ENCODE data around the gene MRPS23. TPM values are rescaled to one million over a fixed set of nuclear protein-coding genes. Genes with fewer than 3 reads are reported as not detected.

MRPS23 gene
- total RNA-seq, 1 donor from 2014 or later: 6.9 TPM

DNA sequence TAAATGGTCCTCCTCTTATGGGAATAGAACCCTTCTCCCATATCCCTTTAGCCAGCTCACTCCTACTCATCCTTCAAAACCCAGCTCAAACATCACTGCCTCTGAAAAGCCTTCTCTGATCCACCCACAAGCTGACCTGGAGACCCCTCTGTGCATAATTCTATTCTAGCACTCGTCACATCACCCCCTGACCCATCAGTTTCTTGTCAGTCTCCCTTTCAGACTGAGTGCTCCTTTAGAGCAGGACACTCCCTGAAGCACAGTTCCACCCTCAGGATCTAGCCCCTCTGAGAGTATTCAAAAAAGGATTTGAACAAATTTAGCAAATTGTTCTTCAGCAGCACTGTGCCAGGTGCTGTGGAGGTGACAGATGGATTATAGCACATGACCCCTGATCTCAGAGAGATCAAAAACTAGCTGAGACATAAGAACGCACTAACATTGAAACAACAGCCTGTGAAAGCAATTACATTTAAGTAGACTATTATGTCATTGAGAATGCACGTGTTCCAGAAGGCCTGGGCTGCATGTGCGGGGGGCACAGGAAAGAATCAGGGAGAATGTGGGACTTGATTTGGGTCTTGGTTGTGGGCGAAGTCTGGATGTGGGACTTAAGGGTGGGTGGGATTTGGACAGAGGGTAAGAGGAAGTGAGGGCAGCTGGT lies 43.5 kb downstream of the MRPS23 start:
- no peak for DNase-seq (ENCODE audit: extremely low spot score in 2 of 2)
- no peaks in the 10 kb centered on the region for H3K27me3 ChIP-seq
- no peak overlapping the region for H3K27ac ChIP-seq
- intact Hi-C loops (cut with DNase I): no loop called here
- no peaks in the 10 kb centered on the region for H3K9me3 ChIP-seq
- TF ChIP-seq POLR2AphosphoS5 (IDR thresholded peaks at IDR 0.05; ENCODE audit: insufficient read depth in 1 of 2, low read depth in 1 of 2) (no peak), POLR2A (IDR thresholded peaks at IDR 0.05) (no peak)
- TF ChIP-seq, protein P1, sequence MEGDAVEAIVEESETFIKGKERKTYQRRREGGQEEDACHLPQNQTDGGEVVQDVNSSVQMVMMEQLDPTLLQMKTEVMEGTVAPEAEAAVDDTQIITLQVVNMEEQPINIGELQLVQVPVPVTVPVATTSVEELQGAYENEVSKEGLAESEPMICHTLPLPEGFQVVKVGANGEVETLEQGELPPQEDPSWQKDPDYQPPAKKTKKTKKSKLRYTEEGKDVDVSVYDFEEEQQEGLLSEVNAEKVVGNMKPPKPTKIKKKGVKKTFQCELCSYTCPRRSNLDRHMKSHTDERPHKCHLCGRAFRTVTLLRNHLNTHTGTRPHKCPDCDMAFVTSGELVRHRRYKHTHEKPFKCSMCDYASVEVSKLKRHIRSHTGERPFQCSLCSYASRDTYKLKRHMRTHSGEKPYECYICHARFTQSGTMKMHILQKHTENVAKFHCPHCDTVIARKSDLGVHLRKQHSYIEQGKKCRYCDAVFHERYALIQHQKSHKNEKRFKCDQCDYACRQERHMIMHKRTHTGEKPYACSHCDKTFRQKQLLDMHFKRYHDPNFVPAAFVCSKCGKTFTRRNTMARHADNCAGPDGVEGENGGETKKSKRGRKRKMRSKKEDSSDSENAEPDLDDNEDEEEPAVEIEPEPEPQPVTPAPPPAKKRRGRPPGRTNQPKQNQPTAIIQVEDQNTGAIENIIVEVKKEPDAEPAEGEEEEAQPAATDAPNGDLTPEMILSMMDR (IDR thresholded peaks at IDR 0.05): no peak
- H3K4me3 ChIP-seq: no peak overlapping the region
- H3K4me1 ChIP-seq: peaks cover 10% of the 10 kb centered on the region
- no peaks in the 10 kb centered on the region for H3K36me3 ChIP-seq

DNA sequence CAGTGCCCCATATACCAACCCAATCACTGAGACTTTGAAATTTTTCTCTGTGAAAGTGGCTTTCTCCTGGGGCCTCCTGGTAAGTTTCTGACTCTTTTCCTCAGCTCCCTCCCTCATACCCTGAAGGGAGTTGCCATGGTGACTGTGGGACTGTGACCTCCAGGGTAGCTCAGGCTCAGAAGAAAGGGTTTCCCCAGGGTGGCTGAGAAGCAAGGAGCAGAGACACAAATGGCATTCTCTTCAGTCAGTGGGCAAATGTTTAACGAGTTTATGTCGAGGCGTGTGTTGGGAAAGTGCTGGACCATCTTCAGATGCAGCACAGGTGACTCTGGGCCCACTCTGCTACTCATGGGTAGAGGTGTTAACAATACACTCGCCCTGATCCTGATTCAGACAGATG lies 46.8 kb downstream of the MRPS23 start:
- Histone ChIP-seq H3K9me3 (no peaks in the 10 kb centered on the region), H3K4me3 (no peak overlapping the region), H3K4me1 (no peaks in the 10 kb centered on the region), H3K27me3 (no peaks in the 10 kb centered on the region), H3K27ac (no peak overlapping the region), H3K36me3 (no peaks in the 10 kb centered on the region)
- intact Hi-C loops (cut with DNase I): no loop called here
- DNase-seq (ENCODE audit: extremely low spot score in 2 of 2): no peak
- TF ChIP-seq POLR2A (IDR thresholded peaks at IDR 0.05) (no peak), POLR2AphosphoS5 (IDR thresholded peaks at IDR 0.05; ENCODE audit: insufficient read depth in 1 of 2, low read depth in 1 of 2) (no peak)
- TF ChIP-seq, protein P1 (IDR thresholded peaks at IDR 0.05): no peak

DNA sequence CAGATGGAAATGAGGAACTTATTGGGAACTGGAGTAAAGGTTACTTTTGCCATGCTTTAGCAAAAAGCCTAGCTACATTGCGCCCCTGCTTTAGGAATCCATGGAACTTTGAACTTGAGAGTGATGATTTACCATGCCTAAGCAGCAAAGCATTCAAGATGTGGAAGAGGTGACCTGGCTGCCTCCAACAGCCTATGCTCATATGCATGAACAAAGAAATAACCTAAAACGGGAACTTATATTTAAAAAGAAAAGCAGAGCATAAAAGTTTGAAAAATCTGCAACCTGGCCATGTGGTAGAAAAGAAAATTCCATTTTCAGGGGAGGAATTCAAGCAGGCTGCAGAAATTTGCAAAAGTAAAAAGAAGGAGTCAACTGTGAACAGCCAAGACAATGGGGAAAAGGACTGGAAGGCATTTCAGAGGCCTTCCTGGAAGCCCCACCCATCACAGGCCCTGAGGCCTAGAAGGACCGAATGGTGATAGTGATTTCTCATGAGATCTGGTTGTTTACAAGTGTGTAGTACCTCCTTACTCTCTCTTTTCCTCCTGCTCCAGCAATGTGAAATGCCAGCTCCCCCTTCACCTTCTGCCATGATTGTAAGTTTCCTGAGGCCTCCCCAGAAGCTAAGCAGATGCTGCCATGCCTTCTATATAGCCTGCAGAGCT lies 48.7 kb downstream of the MRPS23 start:
- Histone ChIP-seq H3K27me3 (no peaks in the 10 kb centered on the region), H3K27ac (no peak overlapping the region), H3K4me3 (no peak overlapping the region), H3K4me1 (no peaks in the 10 kb centered on the region), H3K9me3 (no peaks in the 10 kb centered on the region), H3K36me3 (no peaks in the 10 kb centered on the region)
- intact Hi-C loops (cut with DNase I): no loop called here
- TF ChIP-seq POLR2A (IDR thresholded peaks at IDR 0.05): no peak
- TF ChIP-seq, protein P1 (IDR thresholded peaks at IDR 0.05): no peak
- no peak for TF ChIP-seq POLR2AphosphoS5 (IDR thresholded peaks at IDR 0.05; ENCODE audit: insufficient read depth in 1 of 2, low read depth in 1 of 2)
- no peak for DNase-seq (ENCODE audit: extremely low spot score in 2 of 2)

DNA sequence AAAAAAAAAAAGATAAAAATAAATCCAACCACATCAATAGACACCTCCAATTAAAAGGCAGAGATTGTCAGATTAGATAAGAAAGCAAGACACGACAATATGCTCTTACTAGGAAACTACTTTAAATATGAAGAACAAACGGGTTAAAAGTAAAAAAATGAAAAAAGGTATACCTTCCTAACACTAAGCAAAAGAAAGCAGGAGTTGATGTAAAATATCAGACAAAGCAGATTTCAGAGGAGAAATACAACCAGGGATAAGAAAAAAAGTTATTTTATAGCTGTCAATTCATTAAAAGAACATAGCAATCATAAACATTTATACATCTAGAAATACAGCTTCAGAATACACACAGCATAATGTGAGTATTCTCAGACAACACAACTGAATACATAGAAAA lies 55.0 kb downstream of the MRPS23 start:
- TF ChIP-seq, protein P1 (IDR thresholded peaks at IDR 0.05): no peak
- TF ChIP-seq POLR2A (IDR thresholded peaks at IDR 0.05): no peak
- no peak for TF ChIP-seq POLR2AphosphoS5 (IDR thresholded peaks at IDR 0.05; ENCODE audit: insufficient read depth in 1 of 2, low read depth in 1 of 2)
- no peaks in the 10 kb centered on the region for H3K9me3 ChIP-seq
- intact Hi-C loops (cut with DNase I): no loop called here
- no peak overlapping the region for H3K4me3 ChIP-seq
- no peaks in the 10 kb centered on the region for H3K27me3 ChIP-seq
- H3K27ac ChIP-seq: no peak overlapping the region
- H3K4me1 ChIP-seq: no peaks in the 10 kb centered on the region
- no peaks in the 10 kb centered on the region for H3K36me3 ChIP-seq
- no peak for DNase-seq (ENCODE audit: extremely low spot score in 2 of 2)

DNA sequence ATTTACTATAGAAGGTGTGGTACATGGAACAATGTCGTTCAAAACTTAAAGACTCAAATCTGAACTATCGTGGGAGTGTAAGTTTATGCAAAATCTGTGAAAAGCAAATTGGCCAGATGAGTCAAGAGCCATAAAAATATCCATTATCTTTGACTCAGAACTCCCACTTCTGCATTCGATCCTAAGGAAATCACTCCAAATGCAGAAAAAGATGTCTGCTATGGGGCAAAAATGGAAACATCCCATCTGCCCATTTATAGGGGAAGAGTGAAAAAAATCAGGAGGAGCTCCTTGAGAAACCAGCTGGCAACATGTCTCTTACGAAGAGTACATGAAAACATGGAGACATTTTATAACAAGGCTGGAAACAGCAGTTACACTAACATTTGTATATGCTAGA lies 61.1 kb downstream of the MRPS23 start:
- H3K36me3 ChIP-seq: no peaks in the 10 kb centered on the region
- H3K4me3 ChIP-seq: no peak overlapping the region
- TF ChIP-seq POLR2A (IDR thresholded peaks at IDR 0.05) (no peak), POLR2AphosphoS5 (IDR thresholded peaks at IDR 0.05; ENCODE audit: insufficient read depth in 1 of 2, low read depth in 1 of 2) (no peak)
- TF ChIP-seq, protein P1 (IDR thresholded peaks at IDR 0.05): no peak
- no peak overlapping the region for H3K27ac ChIP-seq
- intact Hi-C loops (cut with DNase I): no loop called here
- no peak for DNase-seq (ENCODE audit: extremely low spot score in 2 of 2)
- H3K4me1 ChIP-seq: no peaks in the 10 kb centered on the region
- no peaks in the 10 kb centered on the region for H3K9me3 ChIP-seq
- no peaks in the 10 kb centered on the region for H3K27me3 ChIP-seq
